ENCODE results near the gene SMIM43. TPM values are rescaled to one million over a fixed set of nuclear protein-coding genes. Genes with fewer than 3 reads are reported as not detected.

SMIM43 gene
- total and polyA plus RNA-seq, 2 of the 8 experiments (the other 6 are each of a cell fraction or from before 2014, with no cell fraction given) = 0.50 to 0.94 TPM

GRCh38 chr4:121771869-121772268, 6.9 kb upstream of the SMIM43 start:
- H3K56ac ChIP-seq (replicated peaks; ENCODE audit: insufficient read length, low read depth, low read length) = no peak overlapping the region
- no peak overlapping the region for H4K5ac ChIP-seq (ENCODE audit: insufficient read length, low read depth, low read length)
- no peak overlapping the region for H2BK15ac ChIP-seq (ENCODE audit: low read length)
- DNase-seq (ENCODE audit: low read depth in 1 of 2, low spot score in 2 of 2) = no peak
- H3K79me2 ChIP-seq (ENCODE audit: control insufficient read depth in 1 of 2, insufficient read depth in 2 of 2, low read length in 2 of 2) = no peaks in the 10 kb centered on the region
- no peak overlapping the region for H2AK5ac ChIP-seq (ENCODE audit: low read depth, low read length)
- no peak overlapping the region for H3K9ac ChIP-seq (replicated peaks in 1 of 4; ENCODE audit: extremely low read depth in 1 of 4, low read depth in 3 of 4, low read length in 3 of 4)
- peaks cover 0 to 8% (median 2%) of the 10 kb centered on the region in 4 experiments; a peak in 3 of 7 replicates for H3K27me3 ChIP-seq (replicated peaks in 1 of 4; ENCODE audit: control insufficient read depth in 3 of 4, extremely low read depth in 1 of 4, insufficient read depth in 3 of 4, low read length in 3 of 4)
- no peak overlapping the region for H3K18ac ChIP-seq (ENCODE audit: extremely low read depth, low read length)
- H3K79me1 ChIP-seq (ENCODE audit: low read depth, low read length) = no peaks in the 10 kb centered on the region
- H3K4ac ChIP-seq (replicated peaks; ENCODE audit: insufficient read length, low read depth, low read length) = no peak overlapping the region
- FAIRE-seq = no peak
- H2AFZ ChIP-seq (ENCODE audit: low read length) = no peak overlapping the region
- 91% methylated on average over 1 of the region's 1 CpG; no CpG with 5 or more reads in 1 of the 2 experiments for WGBS, 2 experiments (ENCODE audit: extremely low coverage in 1 of 2, insufficient coverage in 1 of 2, insufficient read length in 1 of 2, insufficient replicate concordance in 2 of 2, low coverage in 1 of 2, low lambda C conversion rate in 2 of 2, missing lambda C conversion rate in 1 of 2)
- H3K9me3 ChIP-seq (ENCODE audit: insufficient read depth in 2 of 2, low read depth in 1 of 2, low read length in 1 of 2) = no peaks in the 10 kb centered on the region
- no peak overlapping the region for H2BK5ac ChIP-seq (ENCODE audit: low read depth, low read length)
- no peak overlapping the region for H4K8ac ChIP-seq (ENCODE audit: extremely low read depth, insufficient read depth, low read length)
- no peak overlapping the region for H3K27ac ChIP-seq (ENCODE audit: low read depth, low read length)
- no peaks in the 10 kb centered on the region for H3K23me2 ChIP-seq (ENCODE audit: low read depth, low read length)
- no peak overlapping the region for H3K14ac ChIP-seq (ENCODE audit: insufficient read length)
- H3K4me1 ChIP-seq (replicated peaks in 1 of 4; ENCODE audit: control insufficient read depth in 3 of 4, insufficient read depth in 4 of 4, low read length in 3 of 4) = peaks cover 0 to 2% (median 0%) of the 10 kb centered on the region in 4 experiments; a peak in 1 of 7 replicates
- H3K4me3 ChIP-seq (ENCODE audit: extremely low read depth in 1 of 4, insufficient read depth in 2 of 4, low read depth in 3 of 4, low read length in 4 of 4) = no peak overlapping the region
- H2BK120ac ChIP-seq (replicated peaks; ENCODE audit: low read depth, low read length) = no peak overlapping the region
- H3K23ac ChIP-seq (ENCODE audit: insufficient read length) = no peak overlapping the region
- H4K91ac ChIP-seq (replicated peaks; ENCODE audit: insufficient read length, low read length) = no peak overlapping the region
- no peak overlapping the region for H2BK20ac ChIP-seq (ENCODE audit: low read length)
- ChIA-PET POLR2A (ENCODE audit: partially characterized antibody) (interaction anchor here (1.9 kb wide), 1 partner anchor 29 kb away, joined by 4 read pairs; the partner anchor contains the start of gene EXOSC9), CTCF (ENCODE audit: partially characterized antibody) (interaction anchor here (0.9 to 1.8 kb wide), 2 partner anchors 19 to 22 kb away, joined by 3 to 9 read pairs; no protein-coding TSS in a partner anchor)
- no peak overlapping the region for H2BK12ac ChIP-seq (ENCODE audit: low read depth, low read length)
- no peaks in the 10 kb centered on the region for H3K36me3 ChIP-seq (ENCODE audit: control insufficient read depth in 2 of 4, insufficient read depth in 4 of 4, low read length in 3 of 4)
- H3K4me2 ChIP-seq (ENCODE audit: insufficient read depth in 1 of 2, low read depth in 2 of 2, low read length in 2 of 2) = no peak overlapping the region
- no peaks in the 10 kb centered on the region for H4K20me1 ChIP-seq (replicated peaks in 1 of 2; ENCODE audit: control insufficient read depth in 1 of 2, insufficient read depth in 2 of 2, low read length in 2 of 2)
- TF ChIP-seq CREB1 (IDR thresholded peaks at IDR 0.05) = no peak
- TF ChIP-seq FOSL1 (IDR thresholded peaks at IDR 0.05; ENCODE audit: insufficient read depth, low read depth, low read length) = no peak
- TF ChIP-seq HDAC6 (IDR thresholded peaks at IDR 0.05; ENCODE audit: low read depth, low read length) = no peak
- no peak for TF ChIP-seq CTBP2 (IDR thresholded peaks at IDR 0.05; ENCODE audit: borderline replicate concordance, insufficient read depth, insufficient read length, low read length)
- TF ChIP-seq SRF (IDR thresholded peaks at IDR 0.05; ENCODE audit: low read depth, low read length) = no peak
- TF ChIP-seq JUND (IDR thresholded peaks at IDR 0.05; ENCODE audit: low read length) = no peak
- no peak for TF ChIP-seq ZNF274 (IDR thresholded peaks at IDR 0.05; ENCODE audit: borderline replicate concordance, extremely low read depth, low read length)
- no peak for TF ChIP-seq TBP (IDR thresholded peaks at IDR 0.05; ENCODE audit: low read depth, low read length)
- TF ChIP-seq MAFK (IDR thresholded peaks at IDR 0.05; ENCODE audit: low read depth, low read length) = no peak
- TF ChIP-seq JUN (IDR thresholded peaks at IDR 0.05; ENCODE audit: low read depth, low read length) = no peak
- TF ChIP-seq CEBPB (IDR thresholded peaks at IDR 0.05; ENCODE audit: low read depth, low read length) = no peak
- TF ChIP-seq E2F6 (IDR thresholded peaks at IDR 0.05) = no peak
- no peak for TF ChIP-seq GTF2F1 (IDR thresholded peaks at IDR 0.05; ENCODE audit: borderline replicate concordance, low read depth, low read length)
- no peak for TF ChIP-seq POU5F1 (IDR thresholded peaks at IDR 0.05; ENCODE audit: low read depth, low read length)
- no peak for TF ChIP-seq SAP30 (IDR thresholded peaks at IDR 0.05; ENCODE audit: insufficient read depth, insufficient replicate concordance, low read length)

Measured in H1 (cell line).